NCI-H2196 (cell line): ENCODE results near the gene ERC2.

Experiments
- DNase-seq: peaks from one replicate; lab custom pipeline; 2025; ENCODE audit not compliant: unreplicated experiment; lab: John Stamatoyannopoulos, UW

ERC2 gene

GRCh38 chr3:55698831-55699230 lies 769.4 kb downstream of the ERC2 start:
- no peak for DNase-seq

GRCh38 chr3:55697177-55697865 lies 770.9 kb downstream of the ERC2 start:
- no peak for DNase-seq

DNA sequence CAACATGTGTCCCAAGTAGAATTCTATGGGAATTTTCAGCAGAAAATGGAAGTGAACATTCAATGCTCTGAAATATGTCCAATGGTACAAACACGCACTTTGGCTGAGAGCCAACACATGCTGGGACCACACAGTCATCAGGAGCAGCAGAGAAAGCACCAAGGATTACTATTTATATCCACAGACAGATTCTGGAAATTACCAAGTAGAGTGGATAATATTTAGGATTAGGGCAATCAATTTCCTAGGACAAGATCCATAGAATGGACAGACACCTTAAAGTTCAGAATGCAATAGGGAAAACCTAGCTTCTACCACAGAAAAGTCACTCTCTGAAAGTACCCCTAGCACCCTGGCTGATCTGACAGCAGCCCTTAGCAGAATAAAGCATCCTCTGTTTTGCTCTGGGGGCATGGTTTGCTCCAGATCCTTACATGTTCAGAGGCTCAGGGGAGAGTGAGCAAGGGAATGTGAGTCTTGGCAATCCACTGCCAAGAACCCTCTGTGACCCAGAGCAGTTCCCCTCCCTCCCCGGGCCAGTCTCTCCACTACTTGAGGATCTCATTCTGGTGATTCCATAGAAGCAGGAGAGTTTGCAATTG lies 775.2 kb downstream of the ERC2 start:
- DNase-seq = no peak

- DNase-seq = no peak
Observed at GRCh38 chr3:55692295-55692956, 775.8 kb downstream of the ERC2 start.

DNA sequence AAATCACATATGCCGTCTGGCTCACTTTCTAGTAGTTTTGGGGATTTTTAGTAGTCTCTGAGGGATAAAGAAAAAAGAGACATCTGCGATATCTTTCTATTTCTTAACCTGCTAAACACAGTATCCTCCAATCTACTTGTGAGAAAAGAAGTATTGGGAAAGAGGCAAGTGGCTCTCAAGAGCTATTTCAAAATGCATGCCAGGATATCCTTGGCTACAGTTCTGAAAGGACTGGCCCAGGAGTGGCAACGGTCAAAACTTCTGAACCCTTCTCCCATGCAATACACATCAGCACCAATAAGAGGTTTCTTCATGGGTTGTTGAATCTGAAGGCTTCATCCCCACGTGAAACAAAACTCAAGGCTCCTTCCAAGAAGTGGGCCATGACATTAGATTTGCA lies 777.1 kb downstream of the ERC2 start:
- no peak for DNase-seq

GRCh38 chr3:55690726-55691125 lies 777.5 kb downstream of the ERC2 start:
- no peak for DNase-seq

DNA sequence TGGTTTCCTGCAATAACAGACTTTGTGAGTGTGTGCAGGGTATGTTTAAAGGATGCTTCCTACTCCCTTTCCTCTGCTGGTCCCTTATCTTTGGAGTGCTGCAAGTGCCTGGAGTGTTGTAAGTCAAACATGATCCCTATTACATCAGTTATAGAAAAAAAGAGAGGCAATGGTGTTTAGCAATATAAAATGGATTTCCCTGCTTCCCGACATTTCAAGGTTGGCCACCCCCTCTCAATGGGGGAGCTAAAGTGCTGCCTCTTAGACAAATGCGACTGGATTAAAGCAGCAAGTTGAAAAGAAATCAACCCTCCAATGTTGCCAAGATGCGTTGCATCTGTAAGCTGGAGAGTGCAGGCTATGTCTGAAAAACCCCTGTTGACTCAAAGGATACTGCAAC lies 778.1 kb downstream of the ERC2 start:
- no peak for DNase-seq

GRCh38 chr3:55688154-55688553 lies 780.1 kb downstream of the ERC2 start:
- no peak for DNase-seq

DNA sequence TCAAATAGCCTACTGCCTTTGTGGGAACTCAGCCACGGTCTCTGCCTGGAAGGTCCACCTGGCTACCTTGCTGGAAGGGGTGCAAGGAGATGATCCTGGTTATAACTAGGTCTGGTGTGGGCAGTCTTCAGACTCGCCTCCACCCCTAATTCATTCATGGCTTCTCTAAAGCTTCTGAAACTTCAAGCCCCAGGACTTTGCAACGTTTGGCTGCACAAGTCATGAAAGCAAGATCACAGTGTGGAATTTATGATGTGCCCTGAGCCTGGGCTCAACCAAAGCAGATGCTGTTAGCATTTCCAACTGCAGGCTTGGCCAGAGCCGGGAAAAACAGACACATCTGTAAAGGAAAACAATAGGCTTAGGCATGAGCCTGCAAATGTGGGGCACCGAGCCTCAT lies 780.7 kb downstream of the ERC2 start:
- no peak for DNase-seq

GRCh38 chr3:55686426-55687254 lies 781.6 kb downstream of the ERC2 start:
- no peak for DNase-seq

DNA sequence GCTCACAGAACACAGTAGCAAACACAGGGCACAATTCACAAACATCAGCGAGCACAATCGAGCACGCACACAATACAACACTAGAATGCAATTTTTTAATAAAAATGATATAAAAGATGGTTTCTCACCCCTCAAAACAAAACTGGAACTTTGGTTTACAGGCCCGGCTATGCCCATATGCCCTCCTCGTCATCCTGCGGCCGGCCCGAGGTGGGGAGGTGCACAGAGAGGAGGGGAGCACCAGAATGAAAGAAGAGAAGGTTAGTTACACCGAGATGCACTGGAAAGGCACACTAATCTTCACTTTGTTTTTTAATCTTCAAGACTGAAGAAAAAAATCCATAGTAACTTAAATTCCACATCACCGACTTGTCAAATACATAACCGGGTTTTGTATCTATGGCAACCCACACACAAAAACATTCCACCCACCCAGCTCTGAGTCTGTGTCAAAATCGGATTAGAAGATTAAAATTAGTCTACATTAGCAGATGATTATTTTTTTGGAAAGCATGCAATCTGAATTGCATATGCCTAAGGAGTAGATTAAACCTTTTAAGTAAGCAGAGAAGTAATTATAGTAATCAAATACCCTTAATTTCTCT lies 784.5 kb downstream of the ERC2 start:
- DNase-seq = no peak

GRCh38 chr3:55682461-55682860 lies 785.8 kb downstream of the ERC2 start:
- DNase-seq = no peak

GRCh38 chr3:55678546-55679216 lies 789.6 kb downstream of the ERC2 start:
- DNase-seq = no peak

DNA sequence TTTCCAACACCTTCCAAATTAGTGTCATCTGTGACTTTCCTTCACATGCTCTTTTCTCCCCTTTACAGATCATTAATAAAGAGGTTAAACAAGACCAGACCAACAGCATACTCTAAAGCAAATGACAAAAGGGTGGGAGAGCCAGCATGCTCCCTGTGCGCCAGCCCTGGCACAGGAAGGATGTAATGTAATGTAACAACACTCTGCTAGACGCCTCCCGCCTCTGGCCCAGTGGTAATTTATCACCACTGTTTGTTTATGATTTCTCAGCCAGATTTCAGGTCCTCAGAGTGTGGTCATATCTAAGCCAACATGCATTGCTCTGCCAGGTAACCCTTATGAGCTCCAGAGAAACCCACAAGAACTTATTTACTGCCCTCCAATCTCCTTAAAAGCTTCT lies 791.6 kb downstream of the ERC2 start:
- no peak for DNase-seq

DNA sequence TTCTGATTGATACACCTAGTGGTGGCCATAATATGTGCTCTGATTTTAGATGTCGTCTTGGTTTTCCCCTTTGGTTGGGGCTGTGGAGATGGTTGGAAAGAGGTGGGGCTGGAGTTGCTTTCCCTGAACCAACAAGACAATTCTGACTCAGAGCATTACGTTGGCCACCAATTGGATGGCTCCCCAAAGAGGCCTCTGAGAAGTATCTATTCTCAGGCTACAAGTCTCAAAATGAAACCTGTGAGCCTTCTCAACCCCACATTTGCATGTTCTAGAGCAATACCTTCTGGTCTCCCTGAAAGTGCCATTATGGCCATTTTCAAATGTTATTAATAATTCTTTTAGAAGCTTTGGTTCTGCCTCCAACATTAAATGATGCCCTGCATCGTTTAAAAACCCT lies 792.8 kb downstream of the ERC2 start:
- no peak for DNase-seq

- no peak for DNase-seq
Observed at GRCh38 chr3:55673764-55674163, 794.5 kb downstream of the ERC2 start.

- no peak for DNase-seq
Observed at GRCh38 chr3:55669133-55669532, 799.1 kb downstream of the ERC2 start.

GRCh38 chr3:55668359-55668758 lies 799.9 kb downstream of the ERC2 start:
- DNase-seq = no peak

DNA sequence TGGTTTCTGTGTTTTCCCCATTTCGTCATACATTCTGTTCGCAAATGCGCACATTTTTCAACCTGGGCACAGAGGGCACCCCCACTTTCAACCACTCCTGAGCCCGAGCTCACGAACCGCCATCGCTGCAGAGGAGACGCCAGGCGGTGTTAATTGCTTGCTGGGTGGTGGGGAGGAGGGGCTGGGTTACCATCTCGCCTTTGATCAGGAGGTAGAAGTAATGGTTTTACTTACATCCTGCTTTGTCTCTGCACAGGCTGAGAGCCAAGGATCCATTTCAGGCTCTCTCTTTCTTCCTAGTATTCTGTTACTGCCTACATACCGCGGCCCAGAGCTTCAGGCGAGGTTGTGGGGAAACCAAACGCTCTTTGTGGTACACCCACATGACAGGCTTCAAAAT lies 803.9 kb downstream of the ERC2 start:
- no peak for DNase-seq

DNA sequence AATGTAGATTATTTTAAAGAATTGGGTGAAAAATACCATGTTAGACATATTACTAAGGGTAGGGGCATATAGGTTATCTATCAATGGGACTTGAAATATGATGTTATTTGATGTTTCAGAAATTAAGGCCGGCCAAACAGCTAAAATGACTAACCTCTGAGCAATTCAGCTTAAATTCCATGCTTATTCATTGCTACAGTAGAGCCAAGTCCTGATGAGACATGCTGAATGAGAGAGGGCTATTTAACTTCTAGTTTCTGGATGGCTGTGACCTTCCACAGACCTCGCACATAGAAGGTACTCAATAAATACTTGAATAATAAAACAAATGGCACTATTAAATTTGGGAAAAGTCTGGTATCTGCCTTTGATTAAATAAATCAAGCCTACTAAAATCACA lies 805.6 kb downstream of the ERC2 start:
- DNase-seq = no peak

DNA sequence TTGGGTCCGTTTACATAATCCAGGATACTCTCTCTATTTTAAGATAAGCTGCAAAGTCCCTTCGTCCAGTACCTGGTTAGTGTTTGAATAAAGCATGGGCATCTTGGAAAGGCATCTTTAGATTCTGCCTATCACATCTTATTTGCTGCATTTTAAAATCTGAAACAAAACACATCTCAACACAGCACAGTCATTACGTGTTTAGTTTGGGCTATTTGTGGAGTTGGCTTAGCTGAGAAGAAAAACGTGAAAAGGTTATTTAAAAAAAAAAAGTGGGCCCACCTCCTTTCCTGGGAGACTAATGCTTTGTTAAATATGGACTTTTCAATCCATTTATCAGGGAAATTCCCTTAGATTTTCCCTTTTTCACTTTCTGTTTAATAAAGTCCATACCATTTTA lies 806.7 kb downstream of the ERC2 start:
- no peak for DNase-seq
